Activated CD8-positive, alpha-beta memory T cell treated with anti-CD3 and anti-CD28 coated beads, Interleukin-2, amount 10 ng/mL, durations not matched to agents 7 days and 5 days (primary cell): ENCODE data around the gene IMPDH1. TPM values are rescaled to one million over a fixed set of nuclear protein-coding genes. Genes with fewer than 3 reads are reported as not detected.
"Not testable (repeated sequence)": the region's sequence is repeated elsewhere in the genome, so short reads cannot be mapped to it uniquely, and the experiment has no call there.

Experiments used
- ATAC-seq: fragments of 150-1000 bp; cut with Tn5 transposase; one replicate; pipeline ENCODE4 v1.10.0; 2021; ENCODE audit warnings: moderate library complexity
- CTCF ChIA-PET: fragments of 350-600 bp; sonication (Branson Sonifier 250); formaldehyde crosslinking; loops from one replicate; lab custom pipeline; 2021; ENCODE audit warnings: antibody characterized with exemption; lab: Charles Lee
- DNase-seq: peaks from one replicate; pipeline ENCODE4 v3.0.0-alpha.2; 2020
- H3K27ac Mint-ChIP-seq: one replicate; pipeline ENCODE4 v1.8.0; 2021; ENCODE audit warnings: mild to moderate bottlenecking, mixed read lengths
- H3K27me3 Mint-ChIP-seq: one replicate; pipeline ENCODE4 v1.8.0; 2021; ENCODE audit warnings: mixed read lengths
- H3K36me3 Mint-ChIP-seq: one replicate; pipeline ENCODE4 v1.8.0; 2021; ENCODE audit warnings: mild to moderate bottlenecking, mixed read lengths
- H3K4me1 Mint-ChIP-seq: one replicate; pipeline ENCODE4 v1.8.0; 2021; ENCODE audit warnings: mixed read lengths
- H3K4me3 Mint-ChIP-seq: one replicate; pipeline ENCODE4 v1.8.0; 2021; ENCODE audit warnings: mild to moderate bottlenecking, moderate library complexity, mixed read lengths
- H3K9me3 Mint-ChIP-seq: one replicate; pipeline ENCODE4 v1.8.0; 2022; ENCODE audit warnings: low read depth, mixed read lengths
- total RNA-seq, 2 experiments: library from RNA; stranded (reverse); gene quantifications; one replicate each; pipeline ENCODE4 v1.2.3, GENCODE V29; 2021

IMPDH1 gene
- total RNA-seq: 10 to 100 TPM; 54.1 to 62.8 TPM

DNA sequence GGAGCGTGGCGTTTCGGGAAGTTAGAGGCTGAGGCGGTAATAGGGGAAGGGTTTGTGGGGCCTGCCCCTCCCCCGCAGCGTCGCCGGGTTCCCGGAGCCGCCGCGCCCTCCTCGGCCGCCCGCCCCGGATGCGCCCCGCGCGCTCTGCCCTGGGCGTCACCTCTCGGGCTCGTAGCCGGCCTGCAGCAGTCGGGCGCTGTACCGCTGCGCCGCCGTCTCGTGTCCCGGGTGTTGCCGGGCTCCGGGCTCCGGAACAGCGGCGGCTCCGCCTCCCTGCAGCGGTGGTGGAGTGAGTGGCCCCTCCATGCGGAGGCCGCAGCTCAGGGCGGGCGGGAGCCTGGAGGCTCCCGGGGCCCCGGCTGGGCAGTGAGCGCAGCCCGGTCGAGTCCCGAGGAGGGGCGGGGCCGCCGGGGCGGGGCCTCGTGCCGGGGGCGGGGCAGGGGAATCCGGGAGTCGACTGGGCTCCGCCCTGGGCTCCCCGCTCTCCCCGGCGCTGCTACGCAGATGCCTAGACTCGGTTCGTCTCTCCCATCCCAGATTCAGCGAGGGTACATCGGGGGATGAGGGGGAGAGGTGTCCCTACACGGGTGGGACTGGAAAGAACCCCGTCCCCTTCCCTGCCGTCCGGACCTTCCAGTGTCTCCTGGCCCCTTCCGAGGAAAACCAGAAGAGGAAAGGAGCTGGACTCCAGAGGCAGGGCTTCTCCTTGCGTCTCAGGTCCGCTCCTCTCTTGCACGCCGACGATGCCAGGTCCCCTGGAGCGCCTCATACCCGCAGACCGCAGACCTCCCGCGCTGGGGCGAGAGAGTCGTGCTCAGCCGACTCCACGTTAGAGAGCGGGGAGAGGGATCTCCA lies at the start of gene IMPDH1:
Gene IMPDH1 (minus strand): TSS at position 387 of the 855 bp plus-strand sequence. CDS start 81 bp downstream, at position 306.
- H3K36me3 Mint-ChIP-seq: no peaks in the 10 kb centered on the region
- H3K4me3 Mint-ChIP-seq: peak within 1 kb of the TSS; percentile 85
- no peaks in the 10 kb centered on the region for H3K9me3 Mint-ChIP-seq
- ATAC-seq: peak; percentile 91
- CTCF ChIA-PET: interaction anchor here (1.2 to 22.8 kb wide), 7 partner anchors 10 to 50 kb away, joined by 3 to 355 read pairs (median 7); no protein-coding TSS in a partner anchor
- peaks cover 16% of the 10 kb centered on the region for H3K4me1 Mint-ChIP-seq
- H3K27ac Mint-ChIP-seq: peak within 1 kb of the TSS; percentile 74
- peak; percentile 90 for DNase-seq
- peaks cover 31% of the 10 kb centered on the region for H3K27me3 Mint-ChIP-seq

DNA sequence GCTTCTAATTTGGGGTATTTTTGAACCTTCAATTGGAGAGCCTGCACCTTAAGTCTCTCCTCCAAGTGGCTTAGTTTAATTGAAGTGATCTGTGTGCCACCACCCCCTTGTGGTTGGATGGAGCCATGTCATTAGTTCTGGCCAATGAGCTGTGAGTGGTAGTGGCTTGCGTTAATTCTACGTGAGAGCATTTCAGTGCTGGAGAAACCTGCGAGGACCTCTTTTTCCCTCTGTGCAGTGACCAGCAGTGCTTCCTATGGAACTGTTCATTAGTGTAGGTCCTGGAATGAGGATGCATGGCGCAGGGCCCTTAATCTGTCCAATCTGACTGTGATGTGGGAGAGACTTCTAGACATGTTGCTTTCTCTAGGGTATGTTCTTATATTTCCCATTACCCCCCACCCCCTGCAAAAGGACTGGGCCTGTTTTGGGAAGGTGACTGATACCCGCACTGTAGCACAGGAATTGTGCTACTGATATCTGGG lies 49.7 kb upstream of the IMPDH1 start:
- CTCF ChIA-PET: interaction anchor here (0.6 to 4.3 kb wide), 19 partner anchors 8 to 274 kb away, joined by 3 to 188 read pairs (median 4); partner anchors contain the start of genes IMPDH1 and METTL2B
- H3K27ac Mint-ChIP-seq: peak overlapping the region; percentile 67
- H3K36me3 Mint-ChIP-seq: peaks cover 24% of the 10 kb centered on the region

DNA sequence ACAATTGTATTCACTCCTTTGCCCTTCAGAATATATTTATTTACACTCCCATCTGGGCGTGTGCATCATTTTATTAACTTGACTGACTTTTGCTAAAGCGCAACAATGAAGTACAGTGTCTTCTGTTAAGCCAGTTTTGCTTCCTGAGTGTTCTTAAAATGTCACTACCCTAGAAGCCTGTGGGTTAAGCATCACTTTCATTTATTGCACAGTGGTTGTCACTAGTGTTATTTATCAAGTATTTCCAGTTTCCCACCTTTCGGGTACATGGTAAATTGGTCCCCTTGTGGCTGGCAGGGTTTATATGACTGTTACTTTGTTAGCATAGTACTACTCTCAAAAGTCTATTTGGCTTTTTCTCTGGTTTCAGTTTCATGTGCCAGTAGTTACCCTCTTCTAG lies 49.2 kb upstream of the IMPDH1 start:
- DNase-seq (peak; percentile 75), ATAC-seq (peak; percentile 34)
- Mint-ChIP-seq H3K36me3 (peaks cover 23% of the 10 kb centered on the region), H3K4me3 (peak overlapping the region; percentile 94), H3K9me3 (no peaks in the 10 kb centered on the region), H3K27me3 (peaks cover 3% of the 10 kb centered on the region), H3K4me1 (peaks cover 45% of the 10 kb centered on the region), H3K27ac (peak overlapping the region; percentile 82)
- CTCF ChIA-PET: interaction anchor here (1.0 to 4.3 kb wide), 12 partner anchors 8 to 111 kb away, joined by 3 to 188 read pairs (median 6); partner anchors contain the start of gene IMPDH1

More for the DNA sequence above, 49.7 kb upstream of the IMPDH1 start:
- ATAC-seq: peak; percentile 50
- Mint-ChIP-seq H3K4me1 (peaks cover 42% of the 10 kb centered on the region), H3K27me3 (no peaks in the 10 kb centered on the region), H3K4me3 (peak overlapping the region; percentile 36), H3K9me3 (no peaks in the 10 kb centered on the region)
- peak; percentile 79 for DNase-seq

DNA sequence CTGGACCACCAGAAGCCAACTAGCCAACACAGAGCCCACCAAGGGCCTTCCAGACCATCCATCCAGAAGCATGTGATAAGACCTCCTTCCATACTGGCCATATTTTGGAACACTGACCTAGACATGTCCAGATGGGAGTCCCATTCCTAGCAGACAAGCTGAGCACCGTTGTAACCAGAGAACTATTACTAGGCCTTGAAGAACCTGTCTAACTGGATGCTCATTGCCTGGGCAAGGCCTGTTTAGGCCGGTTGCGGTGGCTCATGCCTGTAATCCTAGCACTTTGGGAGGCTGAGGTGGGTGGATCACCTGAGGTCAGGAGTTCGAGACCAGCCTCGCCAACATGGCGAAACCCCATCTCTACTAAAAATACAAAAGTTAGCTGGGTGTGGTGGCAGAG lies 47.6 kb upstream of the IMPDH1 start:
- ATAC-seq, H3K9me3 Mint-ChIP-seq, H3K27ac Mint-ChIP-seq, DNase-seq: not testable (repeated sequence)
- CTCF ChIA-PET: interaction anchor here (0.7 to 7.7 kb wide), 4 partner anchors 24 to 68 kb away, joined by 3 to 95 read pairs (median 4); no protein-coding TSS in a partner anchor
- Mint-ChIP-seq H3K4me3 (peak overlapping the region; percentile 94), H3K27me3 (peaks cover 10% of the 10 kb centered on the region), H3K4me1 (peaks cover 50% of the 10 kb centered on the region), H3K36me3 (peaks cover 23% of the 10 kb centered on the region)

DNA sequence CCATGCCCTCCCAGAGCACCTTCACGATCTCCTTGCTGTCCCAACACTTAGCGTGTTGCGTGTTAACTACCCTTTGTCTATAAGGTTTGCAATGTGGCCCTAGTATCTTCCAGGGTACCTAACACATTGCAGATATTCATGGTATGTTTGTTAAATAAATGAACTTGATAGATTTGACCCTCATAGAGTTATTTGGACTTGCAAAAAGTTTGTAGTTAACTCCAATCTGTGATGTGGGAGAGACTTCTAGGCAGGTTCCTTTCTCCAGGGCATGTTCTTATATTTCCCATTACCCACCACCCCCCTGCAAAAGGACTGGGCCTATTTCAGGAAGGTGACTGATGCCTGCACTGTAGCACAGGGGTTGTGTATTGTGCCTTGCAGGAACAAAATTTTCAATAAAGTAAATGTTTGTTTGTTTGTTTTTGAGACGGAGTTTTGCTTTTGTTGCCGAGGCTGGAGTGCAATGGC lies 46.5 kb upstream of the IMPDH1 start:
- DNase-seq (no peak), ATAC-seq (no peak)
- peaks cover 23% of the 10 kb centered on the region for H3K36me3 Mint-ChIP-seq
- peak overlapping the region; percentile 94 for H3K4me3 Mint-ChIP-seq
- H3K27ac Mint-ChIP-seq: peak overlapping the region; percentile 93
- CTCF ChIA-PET: interaction anchor here (1.0 to 7.7 kb wide), 4 partner anchors 13 to 29 kb away, joined by 5 to 95 read pairs (median 8); no protein-coding TSS in a partner anchor
- H3K9me3 Mint-ChIP-seq: no peaks in the 10 kb centered on the region
- H3K4me1 Mint-ChIP-seq: peaks cover 53% of the 10 kb centered on the region
- peaks cover 21% of the 10 kb centered on the region for H3K27me3 Mint-ChIP-seq

DNA sequence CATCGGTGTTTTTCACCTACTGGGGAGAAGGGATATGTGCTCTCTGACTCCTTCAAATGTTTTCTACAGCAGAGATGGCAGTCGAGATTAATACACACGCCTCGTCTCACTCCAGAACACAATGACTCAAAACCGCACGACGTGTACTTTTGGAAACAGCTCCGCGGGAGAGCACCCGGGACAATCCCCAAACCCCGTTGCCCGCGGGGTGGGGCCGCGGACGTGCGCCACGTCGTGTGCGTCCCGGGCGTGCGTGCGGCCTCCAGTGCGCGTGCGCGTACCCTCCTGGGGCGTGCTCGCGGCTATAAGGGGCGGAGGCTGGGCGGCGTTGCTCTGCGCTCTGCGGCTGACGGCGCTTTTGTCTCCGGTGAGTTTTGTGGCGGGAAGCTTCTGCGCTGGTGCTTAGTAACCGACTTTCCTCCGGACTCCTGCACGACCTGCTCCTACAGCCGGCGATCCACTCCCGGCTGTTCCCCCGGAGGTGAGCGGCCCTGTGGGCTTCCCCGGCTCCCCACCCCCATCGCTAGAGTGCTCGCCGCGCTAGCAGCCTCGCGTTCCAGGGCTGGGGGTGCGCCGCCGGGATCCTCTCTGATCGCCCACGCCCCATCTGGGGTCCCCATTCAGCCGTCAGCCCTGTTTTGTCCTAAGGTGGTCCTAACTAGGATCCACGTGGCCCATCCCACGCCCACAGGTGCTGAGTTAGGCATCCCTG lies 45.9 kb upstream of the IMPDH1 start, which contains the start of gene HILPDA:
Gene HILPDA (plus strand): TSS at position 336 of the 712 bp plus-strand sequence. CDS start 1,391 bp downstream, outside the sequence.
- H3K9me3 Mint-ChIP-seq: no peaks in the 10 kb centered on the region
- CTCF ChIA-PET: interaction anchor here (0.9 to 7.7 kb wide), 10 partner anchors 12 to 428 kb away, joined by 3 to 95 read pairs (median 5); partner anchors contain the start of gene RBM28
- H3K4me1 Mint-ChIP-seq: peaks cover 55% of the 10 kb centered on the region
- peaks cover 26% of the 10 kb centered on the region for H3K27me3 Mint-ChIP-seq
- H3K27ac Mint-ChIP-seq: peak within 1 kb of the TSS; percentile 93
- DNase-seq (peak; percentile 95), ATAC-seq (peak; percentile 91)
- H3K36me3 Mint-ChIP-seq: peaks cover 23% of the 10 kb centered on the region
- H3K4me3 Mint-ChIP-seq: peak within 1 kb of the TSS; percentile 94

DNA sequence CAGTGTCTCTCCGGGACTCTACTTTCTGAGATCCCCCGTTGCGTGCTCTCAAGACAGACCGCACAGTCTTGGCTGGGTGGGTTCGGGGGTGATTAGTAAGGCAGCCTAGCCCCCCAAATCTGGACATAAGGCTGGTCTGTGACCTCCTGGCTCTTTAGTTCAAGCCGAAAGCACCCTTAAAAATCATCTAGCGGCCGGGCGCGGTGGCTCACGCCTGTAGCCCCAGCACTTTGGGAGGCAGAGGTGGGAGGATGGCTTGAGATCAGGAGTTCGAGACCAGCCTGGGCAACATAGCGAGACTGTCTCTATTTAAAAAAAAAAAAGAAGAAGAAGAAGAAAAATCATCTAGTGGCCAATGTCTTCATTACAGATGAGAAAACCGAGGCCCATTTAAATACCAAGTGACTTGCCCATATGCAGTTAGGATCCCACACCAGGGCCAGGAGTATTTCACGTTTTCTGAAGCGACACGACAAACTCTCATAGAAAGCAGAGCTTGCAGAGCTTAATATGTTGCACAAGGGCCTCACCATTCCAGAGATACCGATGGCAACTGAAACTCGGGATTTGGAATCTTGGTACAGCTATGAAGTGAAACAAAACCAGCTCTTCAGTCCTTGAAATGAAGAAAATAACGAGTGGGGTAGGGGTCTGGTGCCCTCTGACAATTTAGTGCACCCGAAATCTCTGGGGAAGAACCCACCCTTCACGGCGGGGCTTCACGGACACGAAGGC lies 45.2 kb upstream of the IMPDH1 start:
- Mint-ChIP-seq H3K27me3 (peaks cover 32% of the 10 kb centered on the region), H3K4me3 (peak overlapping the region; percentile 94), H3K27ac (peak overlapping the region; percentile 92), H3K4me1 (peaks cover 56% of the 10 kb centered on the region), H3K36me3 (peaks cover 22% of the 10 kb centered on the region), H3K9me3 (no peaks in the 10 kb centered on the region)
- no peak for DNase-seq
- CTCF ChIA-PET: interaction anchor here (0.9 to 7.7 kb wide), 10 partner anchors 11 to 429 kb away, joined by 3 to 95 read pairs (median 5); partner anchors contain the start of gene RBM28
- ATAC-seq: no peak

DNA sequence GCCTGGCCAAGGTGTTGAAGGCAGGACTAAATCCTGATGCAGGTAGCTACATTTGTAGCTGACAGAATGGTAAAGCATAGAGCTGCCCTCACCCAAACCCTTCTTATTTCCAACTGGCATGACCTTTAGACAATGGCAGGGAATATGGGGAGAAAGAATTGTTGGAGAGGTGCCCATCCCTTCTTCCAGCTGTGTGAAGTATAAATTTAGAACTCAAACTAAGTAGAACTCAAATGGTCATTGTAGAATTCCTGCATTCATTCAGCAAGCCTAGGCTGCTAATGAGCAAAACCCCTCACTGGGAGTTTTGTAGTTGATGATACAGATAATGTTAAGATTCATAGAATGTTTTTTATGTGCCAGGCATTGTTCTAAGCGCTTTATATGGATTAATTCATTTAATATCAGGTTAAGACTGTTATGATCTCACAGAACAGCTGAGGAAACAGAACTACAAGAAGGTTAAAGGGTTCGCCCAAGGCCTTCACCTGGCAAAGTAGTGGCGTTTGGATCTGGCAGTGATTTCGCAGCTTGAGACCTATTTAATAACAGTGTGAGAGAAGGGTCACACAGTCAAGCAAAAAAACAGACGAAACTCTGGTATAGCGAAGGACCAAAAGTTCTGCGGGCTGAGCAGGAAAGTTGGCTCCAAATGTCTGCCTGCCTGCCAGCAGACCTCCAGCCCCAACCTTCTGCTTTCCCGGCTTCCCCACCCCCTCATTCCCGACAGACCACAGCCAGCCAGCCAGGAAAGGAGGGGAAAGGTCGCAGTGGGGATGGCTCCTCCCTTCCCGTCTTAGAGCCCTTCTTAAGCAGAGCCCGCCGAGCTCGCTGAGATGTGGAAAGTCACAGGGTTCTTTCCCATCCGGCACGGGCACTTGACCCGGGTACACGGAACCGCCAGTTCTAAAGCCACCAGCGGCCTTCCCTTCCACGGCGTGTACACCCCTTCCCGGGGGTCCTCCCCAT lies 44.3 kb upstream of the IMPDH1 start:
- Mint-ChIP-seq H3K27me3 (peaks cover 32% of the 10 kb centered on the region), H3K36me3 (peaks cover 17% of the 10 kb centered on the region), H3K9me3 (no peaks in the 10 kb centered on the region), H3K27ac (no peak overlapping the region), H3K4me1 (peaks cover 49% of the 10 kb centered on the region), H3K4me3 (no peak overlapping the region)
- CTCF ChIA-PET: interaction anchor here (0.9 to 7.7 kb wide), 7 partner anchors 11 to 479 kb away, joined by 3 to 95 read pairs (median 4); no protein-coding TSS in a partner anchor
- ATAC-seq (no peak), DNase-seq (no peak)

DNA sequence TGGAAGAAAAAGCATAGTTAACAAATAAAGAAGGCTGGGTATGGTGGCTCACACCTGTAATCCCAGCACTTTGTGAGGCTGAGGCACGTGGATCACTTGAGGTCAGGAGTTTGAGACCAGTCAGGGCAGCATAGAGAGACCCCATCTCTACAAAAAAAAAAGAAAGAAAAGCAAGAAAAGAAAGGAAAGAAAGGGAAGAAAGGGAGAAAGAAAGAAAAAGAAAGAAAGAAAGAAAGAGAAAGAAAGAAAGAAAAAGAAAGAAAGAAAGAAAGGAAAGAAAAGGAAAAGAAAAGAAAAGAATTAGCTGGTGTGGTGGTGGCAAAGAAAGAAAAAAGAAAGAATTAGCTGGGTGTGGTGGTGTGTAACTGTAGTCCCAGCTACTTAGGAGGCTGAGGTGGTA lies 42.8 kb upstream of the IMPDH1 start:
- no peak for DNase-seq
- Mint-ChIP-seq H3K9me3 (no peaks in the 10 kb centered on the region), H3K4me1 (peaks cover 35% of the 10 kb centered on the region), H3K4me3 (no peak overlapping the region), H3K36me3 (peaks cover 7% of the 10 kb centered on the region), H3K27me3 (peaks cover 32% of the 10 kb centered on the region), H3K27ac (no peak overlapping the region)
- CTCF ChIA-PET: interaction anchor here (0.6 to 7.7 kb wide), 3 partner anchors 9 to 430 kb away, joined by 3 to 95 read pairs (median 5); no protein-coding TSS in a partner anchor
- ATAC-seq: no peak

DNA sequence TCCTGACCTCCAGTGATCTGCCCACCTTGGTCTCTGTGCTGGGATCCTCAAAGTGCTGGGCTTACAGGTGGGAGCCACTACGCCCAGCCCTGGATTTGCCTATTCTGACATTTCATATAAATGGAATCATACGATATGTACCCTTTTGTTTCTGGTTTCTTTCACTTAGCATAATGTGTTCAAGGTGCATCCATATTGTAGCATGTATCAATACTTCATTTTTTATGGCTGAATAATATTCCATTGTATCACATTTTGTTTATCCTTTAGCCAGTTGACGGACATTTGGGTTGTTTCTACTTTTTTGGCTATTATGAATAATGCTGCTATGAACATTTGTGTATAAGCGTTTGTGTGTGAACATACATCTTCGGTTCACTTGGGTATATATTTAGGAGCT lies 41.1 kb upstream of the IMPDH1 start:
- Mint-ChIP-seq H3K4me3 (no peak overlapping the region), H3K9me3 (no peaks in the 10 kb centered on the region)

DNA sequence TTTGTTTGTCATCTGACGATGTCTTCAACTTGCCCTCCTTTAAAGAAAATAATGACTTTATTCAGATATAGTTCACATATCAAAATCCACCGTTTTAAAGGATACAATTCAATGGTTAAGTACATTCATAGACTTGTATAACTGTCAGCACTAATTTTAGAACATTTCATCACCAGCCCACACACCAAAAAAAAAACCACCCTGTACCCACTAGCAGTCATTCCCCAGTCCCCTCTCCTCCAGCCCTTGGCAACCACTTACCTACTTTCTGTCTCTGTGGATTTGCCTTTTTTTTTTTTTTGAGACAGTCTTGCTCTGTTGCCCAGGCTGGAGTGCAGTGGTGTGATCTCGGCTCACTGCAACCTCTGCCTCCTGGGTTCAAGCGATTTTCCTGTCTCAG lies 40.6 kb upstream of the IMPDH1 start:
- Mint-ChIP-seq H3K27me3 (peaks cover 32% of the 10 kb centered on the region), H3K9me3 (no peaks in the 10 kb centered on the region), H3K36me3 (no peaks in the 10 kb centered on the region), H3K27ac (no peak overlapping the region), H3K4me3 (no peak overlapping the region), H3K4me1 (peaks cover 22% of the 10 kb centered on the region)
- ATAC-seq: no peak
- CTCF ChIA-PET: interaction anchor here (3.6 kb wide), 1 partner anchor 24 kb away, joined by 26 read pairs; no protein-coding TSS in a partner anchor
- no peak for DNase-seq

More for the DNA sequence above, 41.1 kb upstream of the IMPDH1 start:
- peaks cover 23% of the 10 kb centered on the region for H3K4me1 Mint-ChIP-seq
- peaks cover 32% of the 10 kb centered on the region for H3K27me3 Mint-ChIP-seq
- H3K36me3 Mint-ChIP-seq: no peaks in the 10 kb centered on the region
- DNase-seq (no peak), ATAC-seq (no peak)
- no peak overlapping the region for H3K27ac Mint-ChIP-seq
- CTCF ChIA-PET: interaction anchor here (0.6 to 7.7 kb wide), 2 partner anchors 9 to 24 kb away, joined by 3 to 95 read pairs; no protein-coding TSS in a partner anchor
